ENCODE results near the gene SLC9A7. TPM values are rescaled to one million over a fixed set of nuclear protein-coding genes. Genes with fewer than 3 reads are reported as not detected.

SLC9A7 gene
- total and polyA plus RNA-seq, 2 of the 13 experiments (the other 11 are each of a cell fraction or from before 2014, with no cell fraction given) = 5.8 to 7.2 TPM

- Histone ChIP-seq H3K4me1 (ENCODE audit: insufficient read depth, low read length) (no peaks in the 10 kb centered on the region), H3K4me2 (ENCODE audit: low read depth, low read length) (no peak overlapping the region), H3K27me3 (ENCODE audit: control insufficient read depth in 1 of 2, insufficient read depth in 2 of 2, low read length in 2 of 2) (no peaks in the 10 kb centered on the region), H3K4me3 (replicated peaks in 1 of 3; ENCODE audit: insufficient read depth in 1 of 3, low read depth in 2 of 3, low read length in 3 of 3) (no peak overlapping the region), H3K36me3 (replicated peaks in 1 of 2; ENCODE audit: control insufficient read depth in 1 of 2, insufficient read depth in 2 of 2, low read length in 2 of 2) (no peaks in the 10 kb centered on the region; a peak in 1 of 5 replicates), H3K79me2 (ENCODE audit: insufficient read depth, low read length) (no peaks in the 10 kb centered on the region), H3K27ac (ENCODE audit: extremely low read length, insufficient read depth, low read length) (no peak overlapping the region), H2AFZ (ENCODE audit: low read length) (no peak overlapping the region), H3K9ac (ENCODE audit: insufficient read depth, low read depth, low read length) (no peak overlapping the region), H3K9me3 (ENCODE audit: low read length) (no peaks in the 10 kb centered on the region), H4K20me1 (ENCODE audit: insufficient read depth, low read length) (no peaks in the 10 kb centered on the region)
- CTCF ChIA-PET (ENCODE audit: low intra/inter-chr PET ratio, low total read pairs) = no interaction called here
- BruUV-seq (replicated peaks) = no TSS peak
- 91% methylated on average over 1 of the region's 1 CpG for WGBS (ENCODE audit: low lambda C conversion rate)
- POLR2A ChIA-PET = no interaction called here
- in situ Hi-C loops (cut with HindIII; ENCODE audit: extremely low pct_ligation_motif_present, low pct_unique_long_range_greater_than_20kb) = no loop called here
- no peak for FAIRE-seq
- intact Hi-C loops (cut with micrococcal nuclease; ENCODE audit: unreplicated experiment) = no loop called here
- TF ChIP-seq, protein P1, sequence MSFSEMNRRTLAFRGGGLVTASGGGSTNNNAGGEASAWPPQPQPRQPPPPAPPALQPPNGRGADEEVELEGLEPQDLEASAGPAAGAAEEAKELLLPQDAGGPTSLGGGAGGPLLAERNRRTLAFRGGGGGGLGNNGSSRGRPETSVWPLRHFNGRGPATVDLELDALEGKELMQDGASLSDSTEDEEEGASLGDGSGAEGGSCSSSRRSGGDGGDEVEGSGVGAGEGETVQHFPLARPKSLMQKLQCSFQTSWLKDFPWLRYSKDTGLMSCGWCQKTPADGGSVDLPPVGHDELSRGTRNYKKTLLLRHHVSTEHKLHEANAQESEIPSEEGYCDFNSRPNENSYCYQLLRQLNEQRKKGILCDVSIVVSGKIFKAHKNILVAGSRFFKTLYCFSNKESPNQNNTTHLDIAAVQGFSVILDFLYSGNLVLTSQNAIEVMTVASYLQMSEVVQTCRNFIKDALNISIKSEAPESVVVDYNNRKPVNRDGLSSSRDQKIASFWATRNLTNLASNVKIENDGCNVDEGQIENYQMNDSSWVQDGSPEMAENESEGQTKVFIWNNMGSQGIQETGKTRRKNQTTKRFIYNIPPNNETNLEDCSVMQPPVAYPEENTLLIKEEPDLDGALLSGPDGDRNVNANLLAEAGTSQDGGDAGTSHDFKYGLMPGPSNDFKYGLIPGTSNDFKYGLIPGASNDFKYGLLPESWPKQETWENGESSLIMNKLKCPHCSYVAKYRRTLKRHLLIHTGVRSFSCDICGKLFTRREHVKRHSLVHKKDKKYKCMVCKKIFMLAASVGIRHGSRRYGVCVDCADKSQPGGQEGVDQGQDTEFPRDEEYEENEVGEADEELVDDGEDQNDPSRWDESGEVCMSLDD (CRISPR knock-in tag; IDR thresholded peaks at IDR 0.05; ENCODE audit: borderline replicate concordance) = no peak
- TF ChIP-seq REPIN1 (CRISPR knock-in tag; IDR thresholded peaks at IDR 0.05; ENCODE audit: borderline replicate concordance, low read depth) = no peak
- TF ChIP-seq ZC3H13 (CRISPR knock-in tag; IDR thresholded peaks at IDR 0.05) = no peak
- TF ChIP-seq, protein P2, sequence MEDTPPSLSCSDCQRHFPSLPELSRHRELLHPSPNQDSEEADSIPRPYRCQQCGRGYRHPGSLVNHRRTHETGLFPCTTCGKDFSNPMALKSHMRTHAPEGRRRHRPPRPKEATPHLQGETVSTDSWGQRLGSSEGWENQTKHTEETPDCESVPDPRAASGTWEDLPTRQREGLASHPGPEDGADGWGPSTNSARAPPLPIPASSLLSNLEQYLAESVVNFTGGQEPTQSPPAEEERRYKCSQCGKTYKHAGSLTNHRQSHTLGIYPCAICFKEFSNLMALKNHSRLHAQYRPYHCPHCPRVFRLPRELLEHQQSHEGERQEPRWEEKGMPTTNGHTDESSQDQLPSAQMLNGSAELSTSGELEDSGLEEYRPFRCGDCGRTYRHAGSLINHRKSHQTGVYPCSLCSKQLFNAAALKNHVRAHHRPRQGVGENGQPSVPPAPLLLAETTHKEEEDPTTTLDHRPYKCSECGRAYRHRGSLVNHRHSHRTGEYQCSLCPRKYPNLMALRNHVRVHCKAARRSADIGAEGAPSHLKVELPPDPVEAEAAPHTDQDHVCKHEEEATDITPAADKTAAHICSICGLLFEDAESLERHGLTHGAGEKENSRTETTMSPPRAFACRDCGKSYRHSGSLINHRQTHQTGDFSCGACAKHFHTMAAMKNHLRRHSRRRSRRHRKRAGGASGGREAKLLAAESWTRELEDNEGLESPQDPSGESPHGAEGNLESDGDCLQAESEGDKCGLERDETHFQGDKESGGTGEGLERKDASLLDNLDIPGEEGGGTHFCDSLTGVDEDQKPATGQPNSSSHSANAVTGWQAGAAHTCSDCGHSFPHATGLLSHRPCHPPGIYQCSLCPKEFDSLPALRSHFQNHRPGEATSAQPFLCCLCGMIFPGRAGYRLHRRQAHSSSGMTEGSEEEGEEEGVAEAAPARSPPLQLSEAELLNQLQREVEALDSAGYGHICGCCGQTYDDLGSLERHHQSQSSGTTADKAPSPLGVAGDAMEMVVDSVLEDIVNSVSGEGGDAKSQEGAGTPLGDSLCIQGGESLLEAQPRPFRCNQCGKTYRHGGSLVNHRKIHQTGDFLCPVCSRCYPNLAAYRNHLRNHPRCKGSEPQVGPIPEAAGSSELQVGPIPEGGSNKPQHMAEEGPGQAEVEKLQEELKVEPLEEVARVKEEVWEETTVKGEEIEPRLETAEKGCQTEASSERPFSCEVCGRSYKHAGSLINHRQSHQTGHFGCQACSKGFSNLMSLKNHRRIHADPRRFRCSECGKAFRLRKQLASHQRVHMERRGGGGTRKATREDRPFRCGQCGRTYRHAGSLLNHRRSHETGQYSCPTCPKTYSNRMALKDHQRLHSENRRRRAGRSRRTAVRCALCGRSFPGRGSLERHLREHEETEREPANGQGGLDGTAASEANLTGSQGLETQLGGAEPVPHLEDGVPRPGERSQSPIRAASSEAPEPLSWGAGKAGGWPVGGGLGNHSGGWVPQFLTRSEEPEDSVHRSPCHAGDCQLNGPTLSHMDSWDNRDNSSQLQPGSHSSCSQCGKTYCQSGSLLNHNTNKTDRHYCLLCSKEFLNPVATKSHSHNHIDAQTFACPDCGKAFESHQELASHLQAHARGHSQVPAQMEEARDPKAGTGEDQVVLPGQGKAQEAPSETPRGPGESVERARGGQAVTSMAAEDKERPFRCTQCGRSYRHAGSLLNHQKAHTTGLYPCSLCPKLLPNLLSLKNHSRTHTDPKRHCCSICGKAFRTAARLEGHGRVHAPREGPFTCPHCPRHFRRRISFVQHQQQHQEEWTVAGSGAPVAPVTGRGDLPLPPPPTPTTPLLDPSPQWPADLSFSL (CRISPR knock-in tag; IDR thresholded peaks at IDR 0.05) = no peak
- TF ChIP-seq, protein P3, sequence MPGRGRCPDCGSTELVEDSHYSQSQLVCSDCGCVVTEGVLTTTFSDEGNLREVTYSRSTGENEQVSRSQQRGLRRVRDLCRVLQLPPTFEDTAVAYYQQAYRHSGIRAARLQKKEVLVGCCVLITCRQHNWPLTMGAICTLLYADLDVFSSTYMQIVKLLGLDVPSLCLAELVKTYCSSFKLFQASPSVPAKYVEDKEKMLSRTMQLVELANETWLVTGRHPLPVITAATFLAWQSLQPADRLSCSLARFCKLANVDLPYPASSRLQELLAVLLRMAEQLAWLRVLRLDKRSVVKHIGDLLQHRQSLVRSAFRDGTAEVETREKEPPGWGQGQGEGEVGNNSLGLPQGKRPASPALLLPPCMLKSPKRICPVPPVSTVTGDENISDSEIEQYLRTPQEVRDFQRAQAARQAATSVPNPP (CRISPR knock-in tag; IDR thresholded peaks at IDR 0.05) = no peak
- TF ChIP-seq, protein P4, sequence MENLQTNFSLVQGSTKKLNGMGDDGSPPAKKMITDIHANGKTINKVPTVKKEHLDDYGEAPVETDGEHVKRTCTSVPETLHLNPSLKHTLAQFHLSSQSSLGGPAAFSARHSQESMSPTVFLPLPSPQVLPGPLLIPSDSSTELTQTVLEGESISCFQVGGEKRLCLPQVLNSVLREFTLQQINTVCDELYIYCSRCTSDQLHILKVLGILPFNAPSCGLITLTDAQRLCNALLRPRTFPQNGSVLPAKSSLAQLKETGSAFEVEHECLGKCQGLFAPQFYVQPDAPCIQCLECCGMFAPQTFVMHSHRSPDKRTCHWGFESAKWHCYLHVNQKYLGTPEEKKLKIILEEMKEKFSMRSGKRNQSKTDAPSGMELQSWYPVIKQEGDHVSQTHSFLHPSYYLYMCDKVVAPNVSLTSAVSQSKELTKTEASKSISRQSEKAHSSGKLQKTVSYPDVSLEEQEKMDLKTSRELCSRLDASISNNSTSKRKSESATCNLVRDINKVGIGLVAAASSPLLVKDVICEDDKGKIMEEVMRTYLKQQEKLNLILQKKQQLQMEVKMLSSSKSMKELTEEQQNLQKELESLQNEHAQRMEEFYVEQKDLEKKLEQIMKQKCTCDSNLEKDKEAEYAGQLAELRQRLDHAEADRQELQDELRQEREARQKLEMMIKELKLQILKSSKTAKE (CRISPR knock-in tag; IDR thresholded peaks at IDR 0.05; ENCODE audit: borderline replicate concordance) = no peak
- TF ChIP-seq ZZZ3 (CRISPR knock-in tag; IDR thresholded peaks at IDR 0.05; ENCODE audit: borderline replicate concordance) = no peak
- no peak for TF ChIP-seq NBN (conservative IDR thresholded peaks at IDR 0.05)
- no peak for TF ChIP-seq GFI1 (CRISPR knock-in tag; IDR thresholded peaks at IDR 0.05; ENCODE audit: borderline replicate concordance)
- no peak for TF ChIP-seq MATR3 (CRISPR knock-in tag; IDR thresholded peaks at IDR 0.05)
- TF ChIP-seq ZFY (CRISPR knock-in tag; IDR thresholded peaks at IDR 0.05) = no peak
- TF ChIP-seq TARDBP (CRISPR knock-in tag; IDR thresholded peaks at IDR 0.05) = no peak
- DNase-seq (ENCODE audit: low spot score) = no peak
- ATAC-seq = no peak
These were observed 163.8 kb downstream of the SLC9A7 start for GRCh38 chrX:46595084-46595483.

Measured in HepG2 (cell line).